Stimulated activated CD4-positive, alpha-beta T cell treated with anti-CD3 and anti-CD28 coated beads, TNF-alpha, amount 100 ng/mL, for 48 hours (primary cell): Measurements from ENCODE around the gene ZNFX1.
"Not testable (repeated sequence)": the region's sequence is repeated elsewhere in the genome, so short reads cannot be mapped to it uniquely, and the experiment has no call there.

Experiments used
- DNase-seq, 3 donors: peaks; one replicate each; pipeline ENCODE4 v3.0.0-alpha.2; 2020; ENCODE audit warnings: low read depth in 3 of 3

Gene ZNFX1

DNA sequence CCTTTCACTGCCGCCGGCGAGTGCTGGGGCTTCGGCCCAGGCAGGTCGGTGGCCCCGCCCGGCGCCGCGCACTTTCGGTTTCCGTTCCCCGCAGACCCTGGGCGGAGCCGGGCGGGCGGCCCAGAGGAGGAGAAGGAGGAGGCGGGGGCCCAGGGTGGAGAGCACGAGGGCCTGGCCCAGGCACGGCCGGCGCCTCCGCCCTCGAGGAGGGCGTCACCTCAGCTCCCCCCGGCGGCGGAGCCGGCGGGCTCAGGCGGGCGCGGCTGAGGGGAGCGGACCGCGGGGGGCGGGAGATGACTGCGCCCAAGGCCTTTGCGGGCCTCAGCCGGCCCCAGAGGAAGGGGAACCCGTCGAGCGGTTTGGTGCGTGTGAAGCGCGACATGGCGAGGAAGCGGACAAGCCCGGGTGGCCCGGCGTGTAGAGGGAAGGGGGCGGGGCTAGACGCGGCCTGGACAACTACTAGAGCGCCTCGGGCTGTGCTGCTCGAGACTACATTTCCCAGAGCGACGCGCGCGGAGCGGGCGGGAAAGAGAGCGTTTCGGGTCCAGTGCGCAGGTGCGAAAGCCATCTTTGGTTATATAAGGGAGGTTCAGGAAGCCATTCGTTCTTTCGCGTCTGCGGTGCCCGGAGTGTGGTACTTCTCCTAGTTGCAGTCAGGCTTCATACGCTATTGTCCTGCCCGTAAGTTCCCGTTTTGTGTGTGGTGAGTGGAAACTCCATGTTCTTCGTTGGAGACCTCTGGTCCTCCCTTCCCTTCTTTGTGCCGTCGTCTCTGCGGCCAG, at the start of gene ZNFX1:
Gene ZNFX1, minus strand, starts transcription at position 22 of the 782 bp plus-strand sequence. CDS start 2,218 bp downstream, outside the sequence.
- DNase-seq = peak; percentile 97 to 99 (median 97)

DNA sequence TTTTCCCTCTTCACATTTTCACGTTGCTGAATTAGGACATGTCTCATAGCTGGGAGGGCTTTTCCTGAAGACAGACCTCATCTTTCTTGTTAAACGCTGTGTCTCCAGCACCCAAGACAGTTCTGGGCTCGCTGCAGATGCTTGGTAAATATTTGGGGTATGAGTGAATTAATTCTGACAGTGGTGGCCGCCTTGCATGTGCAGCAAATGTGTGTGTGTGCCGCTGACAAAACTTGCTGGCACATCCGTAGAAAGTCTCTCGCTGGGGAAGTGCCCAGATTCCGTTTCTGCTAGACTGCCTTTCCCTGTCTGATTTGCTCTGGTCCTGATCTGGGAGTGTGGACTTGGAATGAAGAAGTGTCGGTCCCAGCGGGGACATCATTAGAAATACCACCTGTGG, 48.2 kb upstream of the ZNFX1 start:
- DNase-seq = no peak

DNA sequence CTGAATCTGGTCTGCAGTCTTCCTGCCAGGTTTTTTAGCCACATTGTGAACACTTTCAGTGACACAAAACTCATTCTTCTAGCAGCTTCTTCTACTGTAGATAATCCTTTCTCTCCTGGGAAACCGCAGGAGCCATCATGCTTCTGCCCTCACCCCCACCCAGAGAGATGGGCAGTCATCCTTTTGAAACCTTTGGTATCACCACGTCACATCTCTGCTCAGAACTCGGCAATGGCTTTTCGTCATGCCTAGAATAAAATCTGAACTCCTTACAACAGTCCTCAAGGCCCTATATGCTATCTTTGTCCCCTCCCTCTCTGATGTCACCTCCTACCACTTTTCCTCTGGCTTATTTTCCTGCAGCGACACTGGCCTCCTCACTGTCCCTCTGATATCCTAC, 46.4 kb upstream of the ZNFX1 start:
- DNase-seq = no peak

DNA sequence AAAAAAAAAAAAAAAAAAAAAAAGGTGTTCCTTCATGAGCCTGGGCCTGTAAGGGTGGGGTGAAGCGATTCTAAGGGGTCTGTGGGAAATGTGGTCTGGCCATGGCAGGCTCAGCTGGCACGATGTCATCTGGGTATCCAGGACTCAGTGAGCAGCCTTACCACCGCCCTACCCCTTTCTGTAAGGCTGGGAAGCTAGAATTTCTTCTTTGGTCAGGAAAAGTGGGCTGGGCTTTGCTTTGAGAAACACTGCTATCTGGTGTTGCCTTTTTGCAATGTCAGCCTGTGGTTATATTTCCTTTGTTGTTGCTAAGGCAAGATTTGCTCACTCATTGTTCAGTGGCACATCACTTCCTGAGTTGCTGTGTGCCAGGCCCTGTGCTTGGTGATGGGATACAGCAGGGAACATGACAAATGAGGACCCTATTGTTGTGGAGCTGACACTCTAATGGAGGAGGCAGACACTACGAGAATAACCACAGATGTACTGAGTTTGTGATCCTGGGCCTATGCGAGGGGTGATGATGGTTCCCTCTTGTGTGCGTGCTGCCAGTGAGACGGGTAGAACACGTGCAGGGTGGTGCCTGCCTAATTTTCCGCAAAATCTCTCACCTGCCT, 45.9 kb upstream of the ZNFX1 start:
- no peak for DNase-seq

DNA sequence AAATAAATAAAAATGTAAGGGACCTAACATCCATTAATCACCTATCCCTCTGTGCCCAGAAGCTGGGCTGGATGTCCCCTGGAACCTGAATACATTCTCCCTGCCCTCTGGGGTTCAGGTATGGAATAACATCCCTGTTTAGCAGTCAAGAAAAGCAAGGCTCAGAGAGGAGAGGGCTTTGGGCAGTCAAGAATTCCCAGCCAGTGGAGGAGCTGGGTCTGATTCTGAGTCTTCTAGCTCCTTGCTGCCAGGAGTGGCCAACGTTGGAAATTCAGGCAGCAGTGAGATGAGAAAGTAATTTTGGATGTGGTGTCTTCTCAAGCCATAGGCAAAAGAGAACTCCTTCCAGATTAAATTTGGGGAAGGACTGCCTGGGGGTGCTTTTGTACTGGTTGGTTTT, 42.6 kb upstream of the ZNFX1 start:
- DNase-seq = no peak

DNA sequence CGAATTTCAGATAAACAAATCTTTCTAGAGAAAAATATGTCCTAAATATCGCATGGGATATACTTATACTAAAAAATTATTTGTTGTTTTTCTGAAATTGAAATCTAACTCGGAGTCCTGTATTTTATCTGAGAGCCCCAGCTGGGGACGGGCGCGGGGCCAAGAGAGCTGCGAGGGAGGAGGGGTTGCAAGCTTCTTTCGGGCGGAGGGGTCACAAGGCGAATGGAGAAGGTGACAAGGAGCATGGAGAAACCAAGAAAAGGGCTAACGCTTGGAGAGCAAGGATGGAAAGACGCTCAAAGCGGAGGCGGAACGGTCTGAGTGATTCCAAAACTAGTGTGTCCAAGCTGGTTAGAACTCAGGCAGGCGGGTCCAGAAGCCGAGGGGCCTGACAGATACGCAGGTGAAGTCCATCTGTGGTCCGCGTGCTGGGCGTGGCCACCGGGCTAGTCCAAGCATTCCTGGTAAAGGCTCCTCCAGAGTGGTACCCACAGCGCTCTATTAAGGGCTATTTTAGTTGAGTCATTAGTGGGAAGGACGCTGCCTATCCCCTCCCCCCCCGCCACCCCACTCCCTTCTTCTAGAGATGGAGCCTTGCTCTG, 41.5 kb upstream of the ZNFX1 start:
- DNase-seq = no peak

DNA sequence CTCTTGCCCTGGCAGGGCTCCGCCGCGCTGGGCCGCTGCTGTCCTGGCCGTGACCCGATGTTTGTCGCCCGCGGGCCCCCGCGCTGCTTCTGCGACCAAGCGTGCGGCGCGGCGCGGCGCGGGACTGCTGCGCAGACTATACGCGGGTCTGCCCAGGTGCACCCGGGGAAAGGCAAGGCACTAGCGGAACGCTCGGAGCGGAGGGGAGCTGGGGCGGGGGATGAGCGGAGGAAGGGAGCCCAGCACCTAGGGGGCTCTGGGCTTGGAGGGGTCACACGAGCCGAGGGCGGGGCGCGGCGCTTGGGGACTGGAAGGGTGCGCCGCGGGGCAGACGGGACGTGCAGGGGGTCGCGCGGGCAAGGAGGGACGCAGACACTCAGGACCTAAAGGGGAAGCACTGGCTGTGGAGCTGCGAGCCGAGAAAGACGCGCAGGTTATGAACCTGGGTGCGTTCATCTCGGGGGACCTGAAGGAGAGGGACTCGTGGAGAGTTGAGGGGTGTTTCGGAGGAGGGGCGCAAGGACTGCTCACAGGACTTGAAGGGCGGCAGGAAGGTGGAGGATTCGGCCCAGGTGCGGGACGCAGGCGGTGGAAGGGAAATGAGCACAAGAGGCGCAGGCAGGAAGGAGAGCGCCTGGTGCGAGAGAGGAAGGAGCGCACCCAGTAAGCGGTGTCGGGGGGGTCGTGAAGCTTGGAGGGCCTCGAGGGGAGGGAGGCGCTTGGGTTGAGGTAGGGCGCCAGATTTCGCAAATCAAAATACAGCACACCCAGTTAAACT, 40.8 kb upstream of the ZNFX1 start:
- no peak for DNase-seq

DNA sequence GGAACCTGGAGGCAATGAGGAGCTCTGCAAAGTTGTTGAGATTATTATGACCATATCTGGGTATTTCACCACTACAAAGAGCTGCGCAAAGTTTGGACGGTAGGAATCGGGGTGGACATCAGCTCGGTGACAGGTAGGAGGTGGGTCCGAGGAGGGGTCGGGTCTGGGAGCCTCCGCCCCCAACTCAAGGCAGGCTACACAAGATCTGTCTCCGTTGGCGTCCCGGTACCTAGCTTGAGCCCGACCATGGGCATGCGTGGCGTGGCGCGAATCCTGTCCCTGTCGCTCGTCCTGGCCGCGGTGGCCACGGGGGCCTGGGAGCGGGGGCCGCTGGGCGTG, 40.2 kb upstream of the ZNFX1 start:
- DNase-seq = no peak

DNA sequence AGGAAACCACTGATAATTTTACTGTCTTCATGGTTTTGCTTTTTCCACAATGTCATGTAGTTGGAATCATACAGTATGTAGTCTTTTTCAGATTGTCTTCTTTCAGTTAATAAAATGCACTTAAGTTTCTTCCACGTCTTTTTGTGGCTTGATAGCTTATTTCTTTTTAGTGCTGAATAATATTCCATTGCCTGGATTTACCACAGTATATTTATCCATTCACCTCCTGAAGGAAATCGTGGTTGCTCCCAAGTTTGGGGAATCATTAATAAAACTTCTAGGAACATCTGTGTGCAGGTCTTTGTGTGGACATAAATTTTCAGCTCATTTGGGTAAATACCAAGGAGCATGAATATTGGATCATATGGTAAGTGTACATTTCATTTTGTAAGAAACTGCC, 38.8 kb upstream of the ZNFX1 start:
- DNase-seq = no peak

DNA sequence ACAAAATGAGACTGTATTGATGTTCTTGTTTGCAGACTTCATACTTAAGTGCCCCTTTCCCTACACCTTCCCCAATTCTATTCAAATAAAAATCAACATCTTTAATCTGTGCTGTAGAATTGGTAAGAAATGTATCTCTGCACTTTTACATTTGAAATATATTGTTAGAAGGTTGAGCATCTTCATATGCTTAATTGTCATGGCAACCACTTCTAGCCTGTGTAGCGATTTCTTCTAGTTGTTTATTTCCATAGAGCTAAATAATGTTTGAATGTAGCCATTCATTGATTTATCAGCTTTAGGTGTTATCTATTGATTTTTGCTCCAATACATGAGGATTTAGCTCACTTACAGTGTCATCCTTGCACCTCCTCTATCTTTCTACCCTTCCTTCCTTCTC, 37.7 kb upstream of the ZNFX1 start:
- no peak for DNase-seq

DNA sequence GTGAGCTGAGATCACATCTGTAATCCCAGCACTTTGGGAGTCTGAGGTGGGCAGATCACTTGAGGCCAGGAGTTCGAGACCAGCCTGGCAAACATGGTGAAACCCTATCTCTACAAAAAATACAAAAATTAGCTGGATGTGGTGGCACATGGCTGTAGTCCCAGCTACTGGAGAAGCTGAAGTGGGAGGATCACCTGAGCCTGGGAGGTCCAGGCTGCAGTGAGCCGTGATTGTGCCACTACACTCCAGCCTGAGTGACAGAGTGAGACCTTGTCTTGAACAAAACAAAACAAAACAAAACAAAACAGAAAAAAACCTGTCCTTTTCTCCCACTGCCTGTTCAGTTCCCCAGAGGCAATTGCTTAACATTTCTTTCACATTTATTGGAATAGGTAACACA, 36.2 kb upstream of the ZNFX1 start:
- not testable (repeated sequence) for DNase-seq

DNA sequence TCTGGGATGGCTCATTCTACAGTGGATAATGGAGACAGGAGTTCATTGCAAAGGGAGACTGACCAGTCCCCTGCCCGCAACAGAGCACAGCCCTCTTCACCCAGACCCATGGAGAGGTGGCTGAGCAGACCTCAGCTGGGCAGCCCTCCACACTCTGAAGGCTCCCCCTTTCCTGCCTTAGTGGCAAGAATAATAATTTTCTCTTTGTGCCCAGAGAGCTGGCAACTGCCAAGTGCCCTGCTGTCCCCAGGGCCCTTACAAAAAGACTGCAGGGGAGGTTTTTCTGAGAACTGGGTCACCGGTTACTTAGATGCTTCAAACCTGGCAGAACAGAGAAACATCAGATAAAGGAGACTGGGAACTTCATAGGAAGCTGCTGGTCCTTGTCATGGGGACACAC, 35.4 kb upstream of the ZNFX1 start:
- DNase-seq = no peak

DNA sequence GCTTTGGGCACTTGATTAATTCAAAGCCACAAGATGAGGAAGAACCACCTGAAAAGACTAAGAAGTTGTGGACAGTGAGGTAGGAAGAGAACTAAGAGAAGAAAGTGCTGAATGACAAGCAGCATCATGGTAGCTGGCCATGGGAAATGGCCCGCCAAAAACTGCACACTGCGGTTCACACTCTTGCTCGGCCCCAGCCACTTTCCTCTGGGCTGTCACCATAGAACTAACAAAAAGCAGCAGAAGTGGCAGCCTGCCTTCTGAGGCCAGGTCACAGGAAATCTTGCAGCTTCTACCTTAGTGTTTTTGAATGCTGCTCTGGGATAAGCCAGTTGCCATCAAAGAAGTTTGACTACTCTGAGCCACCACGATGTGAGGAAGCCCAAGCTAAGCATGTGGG, 34.8 kb upstream of the ZNFX1 start:
- DNase-seq = no peak

DNA sequence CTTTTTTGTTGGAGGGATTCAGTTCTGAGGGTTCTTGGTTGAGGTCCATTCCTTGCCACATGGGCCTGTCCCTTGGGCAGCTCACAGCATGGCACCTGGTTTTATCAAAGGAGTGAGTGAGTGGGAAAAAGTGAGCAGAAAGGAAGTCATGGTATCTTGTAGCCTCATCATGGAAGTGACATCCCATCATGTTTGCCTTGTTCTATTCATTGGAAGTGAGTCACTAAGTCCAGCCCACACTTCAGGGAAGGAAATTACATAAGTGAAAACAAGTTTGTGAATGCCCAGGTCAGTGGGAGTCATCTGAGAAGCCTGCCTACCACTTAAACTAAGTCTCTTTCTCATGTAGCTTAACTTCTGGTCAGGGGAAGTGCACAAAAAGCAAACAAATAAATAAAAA, 32.8 kb upstream of the ZNFX1 start:
- DNase-seq = no peak

DNA sequence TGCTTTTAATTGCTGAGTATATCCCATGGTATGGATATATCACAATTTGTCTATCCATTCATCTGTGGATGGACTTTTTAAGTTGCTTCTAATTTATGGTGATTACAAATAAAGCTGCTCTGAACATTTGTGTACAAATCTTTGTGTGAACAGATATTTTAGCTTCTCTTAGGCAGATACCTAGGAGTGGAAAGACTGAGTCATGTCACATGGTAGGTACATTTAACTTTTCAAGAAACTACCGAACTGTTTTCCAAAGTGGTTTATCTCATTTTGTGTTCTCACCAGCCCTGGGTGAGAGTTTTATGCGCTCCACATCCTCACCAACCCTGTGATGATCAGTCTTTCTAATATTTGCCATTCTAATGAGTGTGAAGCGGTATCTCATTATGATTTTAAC, 31.0 kb upstream of the ZNFX1 start:
- no peak for DNase-seq

DNA sequence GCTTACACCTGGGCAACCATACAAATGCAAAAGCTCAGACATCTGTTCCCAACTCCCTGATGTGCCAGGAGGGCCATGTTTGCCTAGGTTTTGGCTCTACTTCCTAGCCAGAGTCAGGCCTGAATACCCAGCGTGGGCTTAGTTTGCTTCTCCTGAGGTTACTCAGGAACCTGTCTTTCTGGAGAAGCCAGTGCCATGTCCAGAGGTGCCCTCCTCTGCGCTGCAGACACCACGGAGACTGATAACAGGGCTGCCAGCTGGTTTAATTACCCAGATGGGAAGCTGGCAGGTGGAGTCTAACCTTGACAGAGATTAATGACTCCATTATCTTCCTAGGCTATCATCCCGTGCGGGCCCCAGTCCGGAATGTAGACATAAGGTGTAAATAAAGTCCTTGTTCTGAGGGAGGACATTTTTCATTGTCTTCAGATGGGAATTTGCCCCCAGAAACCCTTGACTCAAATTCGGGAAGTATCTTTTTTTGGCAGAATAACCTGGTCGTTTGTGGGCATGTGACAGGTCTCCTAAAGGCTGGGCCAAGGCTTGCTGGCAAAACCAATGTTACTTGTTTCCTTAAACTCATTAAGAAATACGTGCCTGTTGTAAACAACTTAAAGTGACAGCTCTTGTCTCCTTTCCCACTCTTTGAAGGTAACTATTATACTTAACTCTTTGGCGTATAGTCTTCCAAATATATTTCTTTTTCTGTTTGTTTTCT, 29.2 kb upstream of the ZNFX1 start:
- DNase-seq = no peak

DNA sequence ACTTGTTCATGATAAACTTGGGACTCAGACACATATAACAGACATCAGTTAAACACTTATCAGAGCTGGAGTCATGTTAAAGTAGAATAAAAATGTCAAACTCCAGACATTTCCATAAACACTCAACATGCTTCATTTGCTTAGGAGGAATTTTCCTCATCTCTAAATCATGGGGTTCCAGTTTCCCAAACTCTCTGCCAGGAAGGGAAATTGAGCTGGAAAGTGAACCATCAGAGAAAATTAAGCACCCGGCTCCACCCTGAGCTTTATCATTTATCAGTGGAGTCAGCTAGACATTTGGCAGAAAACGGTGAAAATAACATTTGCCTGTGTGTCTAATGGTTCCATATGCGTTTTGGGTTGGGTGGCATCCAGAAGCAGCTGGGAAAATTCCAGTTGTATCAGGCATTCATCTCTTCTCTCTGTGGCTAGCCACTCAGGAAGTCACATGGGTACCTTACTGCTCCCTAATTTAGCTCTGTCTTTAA, 25.3 kb upstream of the ZNFX1 start:
- no peak for DNase-seq

DNA sequence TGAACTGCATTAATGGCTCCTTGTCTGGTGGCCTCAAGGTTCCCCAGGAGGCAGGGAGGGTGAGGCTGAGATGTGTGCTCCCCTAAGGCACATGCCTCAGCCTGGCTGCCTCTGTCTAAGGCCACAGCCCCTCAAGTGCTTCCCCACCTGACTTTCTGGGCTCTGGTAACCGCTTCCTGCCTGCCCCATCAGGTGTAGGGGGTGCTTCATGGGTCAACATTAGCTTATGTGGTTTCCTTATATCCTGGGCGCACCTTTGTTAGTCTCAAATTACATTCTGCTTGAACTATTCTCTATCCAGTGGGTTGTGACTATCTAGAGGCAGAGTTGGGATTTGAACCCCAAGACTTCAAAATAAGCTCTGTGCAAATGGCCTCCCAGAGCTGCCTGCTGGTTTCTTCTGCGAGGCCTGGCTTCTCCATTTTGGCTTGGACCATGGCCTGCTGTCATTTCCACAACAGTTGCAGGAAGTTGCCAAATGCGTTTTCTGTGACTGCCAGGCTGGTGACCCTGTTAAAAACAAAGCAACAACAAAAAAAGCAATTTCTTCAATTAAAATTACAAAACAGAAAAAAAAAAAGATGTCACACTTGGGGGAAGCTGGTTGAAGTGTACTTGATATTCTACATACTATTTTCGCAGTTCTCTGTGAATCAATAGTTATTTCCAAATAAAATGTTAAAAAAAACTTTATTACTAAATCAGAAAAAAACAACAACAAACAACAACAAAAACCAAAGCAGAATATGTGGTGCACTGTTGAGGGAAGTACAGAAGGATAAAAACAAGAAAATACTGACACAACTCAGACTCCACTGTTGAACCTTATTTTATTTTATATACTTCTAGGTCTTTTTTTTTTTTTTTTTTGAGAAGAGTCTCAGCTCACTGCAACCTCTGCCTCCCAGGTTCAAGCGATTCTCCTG, 20.0 kb upstream of the ZNFX1 start:
- DNase-seq = no peak

DNA sequence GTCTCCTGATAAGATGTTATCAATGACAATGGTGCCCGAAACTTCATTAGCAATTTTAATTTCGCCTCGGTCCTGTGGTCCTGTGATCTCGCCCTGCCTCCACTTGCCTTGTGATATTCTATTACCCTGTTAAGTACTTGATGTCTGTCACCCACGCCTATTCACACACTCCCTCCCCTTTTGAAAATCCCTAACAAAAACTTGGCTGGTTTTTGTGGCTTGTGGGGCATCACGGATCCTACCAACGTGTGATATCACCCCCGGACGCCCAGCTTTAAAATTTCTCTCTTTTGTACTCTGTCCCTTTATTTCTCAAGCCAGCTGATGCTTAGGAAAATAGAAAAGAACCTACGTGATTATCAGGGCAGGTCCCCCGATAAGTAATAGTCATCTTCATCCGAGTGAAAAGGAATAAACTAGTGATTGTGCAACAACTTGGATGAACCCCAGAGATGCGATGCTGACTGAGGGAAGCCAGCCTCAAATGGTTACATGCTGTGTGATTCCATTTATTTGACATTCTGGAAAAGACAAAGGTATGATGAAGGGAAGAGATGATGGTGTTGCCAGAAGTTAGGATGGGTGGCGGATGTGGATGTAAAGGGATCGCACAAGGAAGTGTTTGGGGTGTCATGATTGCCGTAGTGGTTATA, 16.3 kb upstream of the ZNFX1 start:
- not testable (repeated sequence) for DNase-seq

DNA sequence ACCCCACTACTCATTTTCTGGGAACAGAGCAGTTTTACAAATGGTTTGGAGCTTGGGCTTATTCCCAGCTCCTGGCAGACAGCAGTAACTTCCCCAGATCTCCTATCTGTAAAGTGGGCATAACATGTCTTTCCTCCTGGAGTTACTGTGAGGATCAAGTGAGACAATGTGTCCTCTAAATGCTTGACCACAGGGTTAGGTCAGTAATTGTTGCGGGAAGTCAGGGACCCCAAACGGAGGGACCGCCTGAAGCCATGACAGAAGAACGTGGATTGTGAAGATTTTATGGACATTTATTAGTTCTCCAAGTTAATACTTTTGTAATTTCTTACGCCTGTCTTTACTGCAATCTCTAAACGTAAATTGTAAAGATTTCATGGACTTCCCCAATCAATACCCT, 15.3 kb upstream of the ZNFX1 start:
- no peak for DNase-seq
